Naive thymus-derived CD4-positive, alpha-beta T cell (primary cell): ENCODE data around the gene DVL1. TPM values are rescaled to one million over a fixed set of nuclear protein-coding genes. Genes with fewer than 3 reads are reported as not detected.
"Not testable (repeated sequence)": the region's sequence is repeated elsewhere in the genome, so short reads cannot be mapped to it uniquely, and the experiment has no call there.

Experiments
- ATAC-seq: fragments of 150-1000 bp; cut with Tn5 transposase; 2 replicates; pipeline ENCODE4 v1.10.0; 2021; ENCODE audit warnings: mild to moderate bottlenecking, moderate library complexity
- CTCF ChIA-PET: fragments of 350-600 bp; sonication (Branson Sonifier 250); formaldehyde crosslinking; loops from one replicate; lab custom pipeline; 2021; ENCODE audit warnings: antibody characterized with exemption; lab: Charles Lee
- POLR2A ChIA-PET: fragments of 350-600 bp; sonication (Branson Sonifier 250); formaldehyde crosslinking; loops from one replicate; lab custom pipeline; 2021; ENCODE audit warnings: antibody characterized with exemption, inconsistent platforms; lab: Charles Lee
- DNase-seq, 9 donors: peaks; one replicate each; pipeline versions ENCODE4 v3.0.0 to v3.0.0-alpha.2; 2020 to 2022; ENCODE audit warnings: mixed read lengths in 1 of 9
- H3K27ac ChIP-seq: one replicate; pipeline ENCODE4 v1.7.0; 2013; ENCODE audit warnings: mild to moderate bottlenecking, low read depth, low read length, moderate library complexity
- H3K27me3 ChIP-seq, 2 donors: one replicate each; pipeline ENCODE4 v1.7.0; 2013; ENCODE audit warnings: low read length in 2 of 2, mild to moderate bottlenecking in 2 of 2, moderate library complexity in 2 of 2; ENCODE audit not compliant: control insufficient read depth in 2 of 2, insufficient read depth in 2 of 2
- H3K36me3 ChIP-seq, 3 experiments: 1 replicate in 2 of 3; 2 replicates in 1 of 3; pipeline ENCODE4 v1.7.0; 2013; ENCODE audit warnings: low read length in 3 of 3, mild to moderate bottlenecking in 3 of 3, moderate library complexity in 1 of 3; ENCODE audit not compliant: insufficient read depth in 3 of 3, control insufficient read depth in 2 of 3
- H3K4me1 ChIP-seq, 2 donors: one replicate each; pipeline ENCODE4 v1.7.0; 2013; ENCODE audit warnings: low read length in 2 of 2, mild to moderate bottlenecking in 2 of 2, moderate library complexity in 1 of 2; ENCODE audit not compliant: control insufficient read depth in 2 of 2, insufficient read depth in 2 of 2
- H3K4me3 ChIP-seq: 2 replicates; pipeline ENCODE4 v1.7.0; 2013; ENCODE audit warnings: mild to moderate bottlenecking, low read length
- H3K9me3 ChIP-seq, 3 experiments: 1 replicate in 2 of 3; 2 replicates in 1 of 3; pipeline ENCODE4 v1.7.0; 2013; ENCODE audit warnings: low read length in 3 of 3; ENCODE audit not compliant: control insufficient read depth in 2 of 3
- H3K27ac Mint-ChIP-seq, 9 donors: one replicate each; pipeline ENCODE4 v1.8.0; 2020 to 2022; ENCODE audit warnings: mixed read lengths in 9 of 9, mild to moderate bottlenecking in 8 of 9, moderate library complexity in 5 of 9, inconsistent platforms in 2 of 9
- H3K27me3 Mint-ChIP-seq, 5 donors: one replicate each; pipeline ENCODE4 v1.8.0; 2021 to 2022; ENCODE audit warnings: mixed read lengths in 5 of 5, mild to moderate bottlenecking in 1 of 5
- H3K36me3 Mint-ChIP-seq, 5 donors: one replicate each; pipeline ENCODE4 v1.8.0; 2020 to 2022; ENCODE audit warnings: mixed read lengths in 5 of 5, mild to moderate bottlenecking in 3 of 5, inconsistent platforms in 1 of 5
- H3K4me1 Mint-ChIP-seq, 7 donors: one replicate each; pipeline ENCODE4 v1.8.0; 2020 to 2022; ENCODE audit warnings: mixed read lengths in 7 of 7, mild to moderate bottlenecking in 3 of 7, inconsistent platforms in 1 of 7
- H3K4me3 Mint-ChIP-seq, 10 donors: one replicate each; pipeline ENCODE4 v1.8.0; 2020 to 2022; ENCODE audit warnings: mild to moderate bottlenecking in 10 of 10, mixed read lengths in 10 of 10, moderate library complexity in 6 of 10, inconsistent platforms in 2 of 10
- H3K9me3 Mint-ChIP-seq, 11 donors: one replicate each; pipeline ENCODE4 v1.8.0; 2020 to 2022; ENCODE audit warnings: mixed read lengths in 11 of 11, mild to moderate bottlenecking in 4 of 11, inconsistent platforms in 1 of 11, moderate library complexity in 1 of 11
- intact Hi-C, 2 donors: fragments of 100-400 bp; cut with micrococcal nuclease; formaldehyde crosslinking; loops; one replicate each; pipeline ENCODE4 v1.15.1; 2023
- polyA plus RNA-seq, 2 donors: library from polyadenylated mRNA; unstranded; fragments of 300-500 nt; fragmentation: Illumina TruSeq; gene quantifications; one replicate each; pipeline ENCODE4 v1.2.3, GENCODE V29; 2021
- total RNA-seq, 6 experiments: library from RNA in 5 of 6; stranded (reverse) in 5 of 6; gene quantifications; 1 replicate in 5 of 6; 2 replicates in 1 of 6; pipeline ENCODE4 v1.2.3 and lab custom pipeline; 2021 to 2026

DVL1 gene
- total and polyA plus RNA-seq, 7 experiments from 2014 or later = 0.78 to 54.9 (median 44.8) TPM

GRCh38 chr1:1371746-1372711 lies 22.8 kb upstream of the DVL1 start:
- Histone ChIP-seq H3K27me3 (no peaks in the 10 kb centered on the region), H3K9me3 (no peaks in the 10 kb centered on the region), H3K36me3 (peaks cover 0 to 11% (median 4%) of the 10 kb centered on the region in 3 experiments), H3K4me3 (peak overlapping the region; percentile 33), H3K27ac (peak overlapping the region; percentile 68), H3K4me1 (peaks cover 18 to 35% of the 10 kb centered on the region in 2 donors)
- H3K9me3 Mint-ChIP-seq = no peaks in the 10 kb centered on the region
- H3K27me3 Mint-ChIP-seq = peaks cover 0 to 2% (median 0%) of the 10 kb centered on the region in 5 donors
- ChIA-PET CTCF (interaction anchor here (0.7 to 1.8 kb wide), 7 partner anchors 20 to 259 kb away, joined by 4 to 7 read pairs (median 5); partner anchors contain the start of genes CCNL2 and TAS1R3), POLR2A (interaction anchor here (0.6 to 2.8 kb wide), 7 partner anchors 18 to 67 kb away, joined by 3 to 13 read pairs (median 5); partner anchors contain the start of genes CCNL2 and MRPL20)
- peak overlapping the region in 8 of 9 donors; percentile 31 to 88 (median 82) for H3K27ac Mint-ChIP-seq
- peak overlapping the region; percentile 49 to 91 (median 68) for H3K4me3 Mint-ChIP-seq
- intact Hi-C loops = loop anchor here (1.0 to 10.0 kb wide), 5 partner anchors 13 to 357 kb away; partner anchors contain the start of genes DVL1 (in 2 of the 2) and ISG15 (in 1 of the 2)
- ATAC-seq = peak; percentile 51
- H3K4me1 Mint-ChIP-seq = peaks cover 0 to 39% (median 23%) of the 10 kb centered on the region in 7 donors
- peaks cover 0 to 5% (median 0%) of the 10 kb centered on the region in 5 donors for H3K36me3 Mint-ChIP-seq
- peak; percentile 61 to 88 (median 73) for DNase-seq

- DNase-seq (peak in 8 of 9 donors; percentile 57 to 91 (median 88)), ATAC-seq (peak; percentile 78)
- H3K4me1 Mint-ChIP-seq = peaks cover 0 to 39% (median 23%) of the 10 kb centered on the region in 7 donors
- H3K9me3 ChIP-seq = peaks cover 0 to 6% (median 0%) of the 10 kb centered on the region in 3 experiments
- peaks cover 0 to 2% (median 0%) of the 10 kb centered on the region in 5 donors for H3K27me3 Mint-ChIP-seq
- H3K36me3 ChIP-seq = peaks cover 0 to 11% (median 4%) of the 10 kb centered on the region in 3 experiments
- intact Hi-C loops = loop anchor here (1.0 to 10.0 kb wide), 3 partner anchors 12 to 357 kb away; partner anchors contain the start of genes DVL1 (in 1 of the 2) and ISG15 (in 1 of the 2)
- H3K27me3 ChIP-seq = no peaks in the 10 kb centered on the region
- H3K4me3 ChIP-seq = peak overlapping the region; percentile 33
- peaks cover 0 to 5% (median 0%) of the 10 kb centered on the region in 5 donors for H3K36me3 Mint-ChIP-seq
- H3K27ac Mint-ChIP-seq = peak overlapping the region in 8 of 9 donors; percentile 31 to 88 (median 84)
- peak overlapping the region; percentile 68 for H3K27ac ChIP-seq
- POLR2A ChIA-PET = interaction anchor here (1.1 to 2.8 kb wide), 7 partner anchors 13 to 66 kb away, joined by 3 to 13 read pairs (median 9); partner anchors contain the start of genes CCNL2, MRPL20 and MXRA8
- H3K9me3 Mint-ChIP-seq = no peaks in the 10 kb centered on the region
- CTCF ChIA-PET = interaction anchor here (1.0 to 1.8 kb wide), 6 partner anchors 19 to 250 kb away, joined by 3 to 7 read pairs (median 5); partner anchors contain the start of genes CCNL2 and TAS1R3
- peaks cover 18 to 35% of the 10 kb centered on the region in 2 donors for H3K4me1 ChIP-seq
- peak overlapping the region; percentile 21 to 91 (median 64) for H3K4me3 Mint-ChIP-seq
These were observed 22.1 kb upstream of the DVL1 start for GRCh38 chr1:1371364-1371745.

GRCh38 chr1:1370771-1371300 lies 21.6 kb upstream of the DVL1 start:
- ATAC-seq = no peak
- Mint-ChIP-seq H3K36me3 (peaks cover 0 to 5% (median 0%) of the 10 kb centered on the region in 5 donors), H3K27ac (peak overlapping the region in 4 of 9 donors; percentile 73 to 88 (median 84)), H3K4me3 (peak overlapping the region in 8 of 10 donors; percentile 49 to 91 (median 64)), H3K4me1 (peaks cover 0 to 39% (median 23%) of the 10 kb centered on the region in 7 donors), H3K27me3 (peaks cover 0 to 2% (median 0%) of the 10 kb centered on the region in 5 donors), H3K9me3 (no peaks in the 10 kb centered on the region)
- CTCF ChIA-PET = interaction anchor here (1.0 to 1.8 kb wide), 5 partner anchors 19 to 249 kb away, joined by 3 to 7 read pairs (median 4); partner anchors contain the start of gene TAS1R3
- DNase-seq = no peak
- no peaks in the 10 kb centered on the region for H3K27me3 ChIP-seq
- peaks cover 0 to 10% (median 0%) of the 10 kb centered on the region in 3 experiments for H3K9me3 ChIP-seq
- intact Hi-C loops = loop anchor here (1.0 to 10.0 kb wide), 3 partner anchors 12 to 356 kb away; partner anchors contain the start of genes DVL1 (in 1 of the 2) and ISG15 (in 1 of the 2)
- peaks cover 0 to 11% (median 4%) of the 10 kb centered on the region in 3 experiments for H3K36me3 ChIP-seq
- peak overlapping the region; percentile 33 for H3K4me3 ChIP-seq
- H3K27ac ChIP-seq = peak overlapping the region; percentile 43
- H3K4me1 ChIP-seq = peaks cover 18 to 30% of the 10 kb centered on the region in 2 donors
- POLR2A ChIA-PET = interaction anchor here (0.7 to 2.8 kb wide), 6 partner anchors 13 to 36 kb away, joined by 3 to 10 read pairs (median 7); partner anchors contain the start of genes CCNL2, MRPL20 and MXRA8

GRCh38 chr1:1370094-1370493 lies 20.9 kb upstream of the DVL1 start:
- CTCF ChIA-PET = interaction anchor here (1.1 to 1.8 kb wide), 3 partner anchors 19 to 249 kb away, joined by 3 to 7 read pairs (median 3); no protein-coding TSS in a partner anchor
- intact Hi-C loops = loop anchor here in 1 of 2 donors (10.0 kb wide), 1 partner anchor 355 kb away; the partner anchor contains the start of gene ISG15
- not testable (repeated sequence) for H3K27me3 ChIP-seq, H3K36me3 Mint-ChIP-seq, H3K27ac ChIP-seq, H3K4me3 ChIP-seq, H3K9me3 Mint-ChIP-seq, ATAC-seq, H3K9me3 ChIP-seq, H3K27me3 Mint-ChIP-seq, DNase-seq
- H3K36me3 ChIP-seq = peaks cover 0 to 11% (median 4%) of the 10 kb centered on the region in 3 experiments
- Mint-ChIP-seq H3K4me1 (peaks cover 0 to 34% (median 19%) of the 10 kb centered on the region in 7 donors), H3K27ac (peak overlapping the region in 6 of 9 donors; percentile 38 to 83 (median 66)), H3K4me3 (peak overlapping the region in 4 of 10 donors; percentile 8 to 75 (median 40))
- H3K4me1 ChIP-seq = peaks cover 18 to 30% of the 10 kb centered on the region in 2 donors
- POLR2A ChIA-PET = interaction anchor here (0.6 to 2.8 kb wide), 5 partner anchors 12 to 374 kb away, joined by 3 to 10 read pairs (median 5); partner anchors contain the start of genes CCNL2 and MXRA8

- Mint-ChIP-seq H3K27ac (no peak overlapping the region), H3K36me3 (peaks cover 0 to 1% (median 0%) of the 10 kb centered on the region in 5 donors), H3K27me3 (peaks cover 0 to under 1% (median 0%) of the 10 kb centered on the region in 5 donors), H3K9me3 (no peaks in the 10 kb centered on the region), H3K4me3 (no peak overlapping the region), H3K4me1 (peaks cover 0 to 21% (median 17%) of the 10 kb centered on the region in 7 donors)
- Histone ChIP-seq H3K27me3 (no peaks in the 10 kb centered on the region), H3K4me3 (no peak overlapping the region), H3K9me3 (peaks cover 0 to 10% (median 0%) of the 10 kb centered on the region in 3 experiments), H3K4me1 (peaks cover 16% of the 10 kb centered on the region in 2 donors), H3K27ac (no peak overlapping the region), H3K36me3 (no peaks in the 10 kb centered on the region)
- ATAC-seq (no peak), DNase-seq (no peak)
- CTCF ChIA-PET = no interaction called here
- intact Hi-C loops = no loop called here
- POLR2A ChIA-PET = no interaction called here
These were observed 18.1 kb upstream of the DVL1 start for GRCh38 chr1:1367315-1367714.
